ENCODE measurements around the gene RNASEH2B.

DNA sequence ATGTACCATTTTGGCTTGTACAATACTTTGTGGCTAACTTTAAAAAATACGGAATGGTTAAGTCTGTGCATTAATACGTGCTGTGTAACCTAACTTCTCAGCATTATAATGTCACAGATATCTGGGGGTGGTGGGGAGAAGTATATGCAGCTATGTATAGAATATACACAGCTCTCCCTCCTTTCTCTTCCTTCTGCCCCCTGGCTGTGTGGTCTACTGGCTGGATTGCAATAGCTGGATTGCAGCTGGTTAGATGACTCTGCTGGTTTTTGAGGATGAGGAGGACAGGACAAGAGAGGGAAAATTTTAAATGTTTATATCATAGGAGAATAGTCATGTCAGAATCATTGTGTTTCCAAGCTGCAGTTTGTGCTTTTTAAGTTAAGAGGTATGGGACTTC is 9.7 kb downstream of the RNASEH2B start:
- TF ChIP-seq, protein P1, sequence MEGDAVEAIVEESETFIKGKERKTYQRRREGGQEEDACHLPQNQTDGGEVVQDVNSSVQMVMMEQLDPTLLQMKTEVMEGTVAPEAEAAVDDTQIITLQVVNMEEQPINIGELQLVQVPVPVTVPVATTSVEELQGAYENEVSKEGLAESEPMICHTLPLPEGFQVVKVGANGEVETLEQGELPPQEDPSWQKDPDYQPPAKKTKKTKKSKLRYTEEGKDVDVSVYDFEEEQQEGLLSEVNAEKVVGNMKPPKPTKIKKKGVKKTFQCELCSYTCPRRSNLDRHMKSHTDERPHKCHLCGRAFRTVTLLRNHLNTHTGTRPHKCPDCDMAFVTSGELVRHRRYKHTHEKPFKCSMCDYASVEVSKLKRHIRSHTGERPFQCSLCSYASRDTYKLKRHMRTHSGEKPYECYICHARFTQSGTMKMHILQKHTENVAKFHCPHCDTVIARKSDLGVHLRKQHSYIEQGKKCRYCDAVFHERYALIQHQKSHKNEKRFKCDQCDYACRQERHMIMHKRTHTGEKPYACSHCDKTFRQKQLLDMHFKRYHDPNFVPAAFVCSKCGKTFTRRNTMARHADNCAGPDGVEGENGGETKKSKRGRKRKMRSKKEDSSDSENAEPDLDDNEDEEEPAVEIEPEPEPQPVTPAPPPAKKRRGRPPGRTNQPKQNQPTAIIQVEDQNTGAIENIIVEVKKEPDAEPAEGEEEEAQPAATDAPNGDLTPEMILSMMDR (IDR thresholded peaks at IDR 0.05; ENCODE audit: low read length) = no peak
- no peak for TF ChIP-seq EZH2 (optimal IDR thresholded peaks at IDR 0.05; ENCODE audit: low read depth, low read length)

Data from MM.1S (cell line).